ENCODE results near the gene ZSWIM5.
"Not testable (repeated sequence)": the region's sequence is repeated elsewhere in the genome, so short reads cannot be mapped to it uniquely, and the experiment has no call there.

ZSWIM5 gene

GRCh38 chr1:45136984-45137383 lies 69.4 kb downstream of the ZSWIM5 start:
- no peak for ATAC-seq

- no peak for ATAC-seq
These were observed 71.1 kb downstream of the ZSWIM5 start for GRCh38 chr1:45135316-45135715.

- no peak for ATAC-seq
These were observed 71.9 kb downstream of the ZSWIM5 start for GRCh38 chr1:45134461-45134873.

- ATAC-seq, result not testable (repeated sequence)
These were observed 73.7 kb downstream of the ZSWIM5 start for GRCh38 chr1:45132719-45133118.

GRCh38 chr1:45123358-45123757 lies 83.0 kb downstream of the ZSWIM5 start:
- ATAC-seq, result no peak

- ATAC-seq, result no peak
These were observed 83.7 kb downstream of the ZSWIM5 start for GRCh38 chr1:45122724-45123123.

- ATAC-seq, result no peak
These were observed 88.6 kb downstream of the ZSWIM5 start for GRCh38 chr1:45117766-45118165.

GRCh38 chr1:45116820-45117219 lies 89.6 kb downstream of the ZSWIM5 start:
- no peak for ATAC-seq

GRCh38 chr1:45116340-45116739 lies 90.1 kb downstream of the ZSWIM5 start:
- no peak for ATAC-seq

- not testable (repeated sequence) for ATAC-seq
These were observed 91.2 kb downstream of the ZSWIM5 start for GRCh38 chr1:45115198-45115597.

GRCh38 chr1:45112661-45113060 lies 93.7 kb downstream of the ZSWIM5 start:
- ATAC-seq, result no peak

GRCh38 chr1:45111239-45111638 lies 95.2 kb downstream of the ZSWIM5 start:
- no peak for ATAC-seq

- ATAC-seq, result no peak
These were observed 98.6 kb downstream of the ZSWIM5 start for GRCh38 chr1:45107782-45108181.

- not testable (repeated sequence) for ATAC-seq
These were observed 99.5 kb downstream of the ZSWIM5 start for GRCh38 chr1:45106864-45107263.

GRCh38 chr1:45106156-45106545 lies 100.3 kb downstream of the ZSWIM5 start:
- ATAC-seq, result not testable (repeated sequence)

- ATAC-seq, result not testable (repeated sequence)
These were observed 100.8 kb downstream of the ZSWIM5 start for GRCh38 chr1:45105486-45106155.

- ATAC-seq, result no peak
These were observed 102.9 kb downstream of the ZSWIM5 start for GRCh38 chr1:45103534-45103933.

GRCh38 chr1:45101947-45102346 lies 104.5 kb downstream of the ZSWIM5 start:
- no peak for ATAC-seq

GRCh38 chr1:45101528-45101927 lies 104.9 kb downstream of the ZSWIM5 start:
- ATAC-seq, result not testable (repeated sequence)

GRCh38 chr1:45097944-45098343 lies 108.5 kb downstream of the ZSWIM5 start:
- no peak for ATAC-seq

- ATAC-seq, result no peak
These were observed 109.3 kb downstream of the ZSWIM5 start for GRCh38 chr1:45097079-45097478.

- ATAC-seq, result no peak
These were observed 111.0 kb downstream of the ZSWIM5 start for GRCh38 chr1:45095450-45095849.

- ATAC-seq, result not testable (repeated sequence)
These were observed 112.0 kb downstream of the ZSWIM5 start for GRCh38 chr1:45094371-45094770.

- ATAC-seq, result no peak
These were observed 113.1 kb downstream of the ZSWIM5 start for GRCh38 chr1:45093334-45093733.

- ATAC-seq, result no peak
These were observed 116.7 kb downstream of the ZSWIM5 start for GRCh38 chr1:45089711-45090110.

Data from activated CD4-positive, CD25-positive, alpha-beta regulatory T cell treated with anti-CD3 and anti-CD28 coated beads, Interleukin-2, amount 50 U/mL, for 24 hours (primary cell).